WTC11 (cell line): ENCODE measurements around the gene ABCA13. TPM values are rescaled to one million over a fixed set of nuclear protein-coding genes. Genes with fewer than 3 reads are reported as not detected.

Source experiments
- ATAC-seq: fragments of 200-7000 bp; cut with Tn5 transposase; 2 replicates; pipeline ENCODE4 v1.10.0; 2021; ENCODE audit warnings: mild to moderate bottlenecking, moderate library complexity
- CTCF ChIA-PET: fragments of 300-600 bp; sonication (Branson Sonifier 250); formaldehyde crosslinking; loops from one replicate; lab custom pipeline; 2021; ENCODE audit warnings: antibody characterized with exemption; lab: Charles Lee
- POLR2A ChIA-PET: fragments of 350-600 bp; sonication (Branson Sonifier 250); formaldehyde crosslinking; loops from one replicate; lab custom pipeline; 2021; ENCODE audit warnings: antibody characterized with exemption; lab: Charles Lee
- DNase-seq: peaks from one replicate; pipeline ENCODE4 v3.0.0; 2021; ENCODE audit warnings: low spot score
- H3K27ac Mint-ChIP-seq: 2 replicates; pipeline ENCODE4 v1.8.0; 2021; ENCODE audit warnings: mixed read lengths
- H3K27me3 Mint-ChIP-seq: 2 replicates; pipeline ENCODE4 v1.8.0; 2021; ENCODE audit warnings: low read depth, mild to moderate bottlenecking, moderate library complexity, mixed read lengths
- H3K36me3 Mint-ChIP-seq: 2 replicates; pipeline ENCODE4 v1.8.0; 2021; ENCODE audit warnings: mixed read lengths
- H3K4me1 Mint-ChIP-seq: 2 replicates; pipeline ENCODE4 v1.8.0; 2022; ENCODE audit warnings: mixed read lengths
- H3K4me3 Mint-ChIP-seq: 2 replicates; pipeline ENCODE4 v1.8.0; 2021; ENCODE audit warnings: mild to moderate bottlenecking, moderate library complexity, mixed read lengths
- H3K9me3 Mint-ChIP-seq: 2 replicates; pipeline ENCODE4 v1.8.0; 2021; ENCODE audit warnings: mixed read lengths
- ATF1 ChIP-seq: sonication (generic); formaldehyde crosslinking; IDR thresholded peaks from 2 replicates; pipeline ENCODE4 v1.8.1; 2023; ENCODE audit warnings: mild to moderate bottlenecking, moderate library complexity, missing genetic modification reagents
- CBFB ChIP-seq: sonication (generic); formaldehyde crosslinking; IDR thresholded peaks from 2 replicates; pipeline ENCODE4 v1.8.1; 2022; ENCODE audit warnings: mild to moderate bottlenecking, low read depth, missing genetic modification reagents
- CDX4 ChIP-seq: fragments of 250-450 bp; sonication (Bioruptor Pico); IDR thresholded peaks from 2 replicates; pipeline ENCODE4 v1.9.0; 2021; ENCODE audit warnings: moderate library complexity, mild to moderate bottlenecking, inconsistent platforms, borderline replicate concordance
- EMX1 ChIP-seq: fragments of 250-450 bp; sonication (Bioruptor Pico); IDR thresholded peaks from 2 replicates; pipeline ENCODE4 v1.8.0; 2021; ENCODE audit warnings: mild to moderate bottlenecking
- ESRRA ChIP-seq: sonication (generic); formaldehyde crosslinking; IDR thresholded peaks from 2 replicates; pipeline ENCODE4 v1.8.1; 2022; ENCODE audit warnings: mild to moderate bottlenecking, missing genetic modification reagents, borderline replicate concordance
- FOXK1 ChIP-seq: sonication (generic); formaldehyde crosslinking; IDR thresholded peaks from 2 replicates; pipeline ENCODE4 v1.8.0; 2022; ENCODE audit warnings: mild to moderate bottlenecking, moderate library complexity, missing genetic modification reagents
- NFE2L1 ChIP-seq: sonication (generic); formaldehyde crosslinking; IDR thresholded peaks from 2 replicates; pipeline ENCODE4 v1.8.1; 2023; ENCODE audit warnings: missing genetic modification reagents
- NR1H2 ChIP-seq: sonication (generic); formaldehyde crosslinking; IDR thresholded peaks from 2 replicates; pipeline ENCODE4 v1.9.0; 2021; ENCODE audit warnings: mild to moderate bottlenecking, moderate library complexity, missing genetic modification reagents
- NR2C2 ChIP-seq: sonication (generic); formaldehyde crosslinking; IDR thresholded peaks from 2 replicates; pipeline ENCODE4 v1.8.0; 2022; ENCODE audit warnings: mild to moderate bottlenecking, missing genetic modification reagents
- SMAD3 ChIP-seq: sonication (generic); formaldehyde crosslinking; IDR thresholded peaks from 2 replicates; pipeline ENCODE4 v1.8.0; 2022; ENCODE audit warnings: missing genetic modification reagents, mild to moderate bottlenecking, borderline replicate concordance
- SP1 ChIP-seq: sonication (generic); formaldehyde crosslinking; conservative IDR thresholded peaks from 2 replicates; pipeline ENCODE4 v1.8.1; 2022; ENCODE audit warnings: missing genetic modification reagents
- TEAD1 ChIP-seq: sonication (generic); formaldehyde crosslinking; IDR thresholded peaks from 2 replicates; pipeline ENCODE4 v1.8.0; 2022; ENCODE audit warnings: mild to moderate bottlenecking, missing genetic modification reagents
- TP53 ChIP-seq: sonication (generic); formaldehyde crosslinking; IDR thresholded peaks from 2 replicates; pipeline ENCODE4 v1.8.1; 2023; ENCODE audit warnings: mild to moderate bottlenecking, missing genetic modification reagents
- ZBTB21 ChIP-seq: sonication (generic); formaldehyde crosslinking; IDR thresholded peaks from 2 replicates; pipeline ENCODE4 v1.8.1; 2023; ENCODE audit warnings: mild to moderate bottlenecking, missing genetic modification reagents, borderline replicate concordance
- ZNF425 ChIP-seq: fragments of 250-450 bp; sonication (Bioruptor Pico); conservative IDR thresholded peaks from 2 replicates; pipeline ENCODE4 v1.9.0; 2021; ENCODE audit warnings: mild to moderate bottlenecking
- ZNF671 ChIP-seq: fragments of 250-450 bp; sonication (Bioruptor Pico); IDR thresholded peaks from 2 replicates; pipeline ENCODE4 v1.8.0; 2021; ENCODE audit warnings: mild to moderate bottlenecking
- total RNA-seq: library from RNA; stranded (reverse); gene quantifications from 3 replicates; pipeline ENCODE4 v1.2.3, GENCODE V29; 2021
- TF ChIP-seq, protein P1 (sequence below): sonication (generic); formaldehyde crosslinking; conservative IDR thresholded peaks from 2 replicates; pipeline ENCODE4 v1.8.1; 2022; ENCODE audit warnings: mild to moderate bottlenecking, missing genetic modification reagents
- TF ChIP-seq, protein P2 (sequence below): fragments of 250-450 bp; sonication (Bioruptor Pico); IDR thresholded peaks from 2 replicates; pipeline ENCODE4 v1.8.0; 2021; ENCODE audit warnings: mild to moderate bottlenecking
- TF ChIP-seq, protein P3 (sequence below): sonication (generic); formaldehyde crosslinking; IDR thresholded peaks from 2 replicates; pipeline ENCODE4 v1.8.1; 2023; ENCODE audit warnings: mild to moderate bottlenecking, missing genetic modification reagents
- TF ChIP-seq, protein P4 (sequence below): sonication (generic); formaldehyde crosslinking; IDR thresholded peaks from 2 replicates; pipeline ENCODE4 v1.8.1; 2023; ENCODE audit warnings: mild to moderate bottlenecking, missing genetic modification reagents, moderate library complexity

Gene ABCA13
- total RNA-seq, 1 experiment from 2014 or later: 0.04 TPM

- TF ChIP-seq CBFB (CRISPR knock-in tag): no peak
- TF ChIP-seq, protein P1, sequence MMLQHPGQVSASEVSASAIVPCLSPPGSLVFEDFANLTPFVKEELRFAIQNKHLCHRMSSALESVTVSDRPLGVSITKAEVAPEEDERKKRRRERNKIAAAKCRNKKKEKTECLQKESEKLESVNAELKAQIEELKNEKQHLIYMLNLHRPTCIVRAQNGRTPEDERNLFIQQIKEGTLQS (CRISPR knock-in tag): no peak
- TF ChIP-seq NR2C2 (CRISPR knock-in tag): no peak
- TF ChIP-seq SP1 (CRISPR knock-in tag): no peak
- no peak for TF ChIP-seq NFE2L1 (CRISPR knock-in tag)
- TF ChIP-seq TEAD1: no peak
- TF ChIP-seq, protein P2, sequence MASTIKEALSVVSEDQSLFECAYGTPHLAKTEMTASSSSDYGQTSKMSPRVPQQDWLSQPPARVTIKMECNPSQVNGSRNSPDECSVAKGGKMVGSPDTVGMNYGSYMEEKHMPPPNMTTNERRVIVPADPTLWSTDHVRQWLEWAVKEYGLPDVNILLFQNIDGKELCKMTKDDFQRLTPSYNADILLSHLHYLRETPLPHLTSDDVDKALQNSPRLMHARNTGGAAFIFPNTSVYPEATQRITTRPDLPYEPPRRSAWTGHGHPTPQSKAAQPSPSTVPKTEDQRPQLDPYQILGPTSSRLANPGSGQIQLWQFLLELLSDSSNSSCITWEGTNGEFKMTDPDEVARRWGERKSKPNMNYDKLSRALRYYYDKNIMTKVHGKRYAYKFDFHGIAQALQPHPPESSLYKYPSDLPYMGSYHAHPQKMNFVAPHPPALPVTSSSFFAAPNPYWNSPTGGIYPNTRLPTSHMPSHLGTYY (CRISPR knock-in tag): no peak
- TF ChIP-seq ESRRA: no peak
- TF ChIP-seq, protein P3, sequence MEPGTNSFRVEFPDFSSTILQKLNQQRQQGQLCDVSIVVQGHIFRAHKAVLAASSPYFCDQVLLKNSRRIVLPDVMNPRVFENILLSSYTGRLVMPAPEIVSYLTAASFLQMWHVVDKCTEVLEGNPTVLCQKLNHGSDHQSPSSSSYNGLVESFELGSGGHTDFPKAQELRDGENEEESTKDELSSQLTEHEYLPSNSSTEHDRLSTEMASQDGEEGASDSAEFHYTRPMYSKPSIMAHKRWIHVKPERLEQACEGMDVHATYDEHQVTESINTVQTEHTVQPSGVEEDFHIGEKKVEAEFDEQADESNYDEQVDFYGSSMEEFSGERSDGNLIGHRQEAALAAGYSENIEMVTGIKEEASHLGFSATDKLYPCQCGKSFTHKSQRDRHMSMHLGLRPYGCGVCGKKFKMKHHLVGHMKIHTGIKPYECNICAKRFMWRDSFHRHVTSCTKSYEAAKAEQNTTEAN (CRISPR knock-in tag): no peak
- TF ChIP-seq ZNF671 (CRISPR knock-in tag): no peak
- TF ChIP-seq, protein P4, sequence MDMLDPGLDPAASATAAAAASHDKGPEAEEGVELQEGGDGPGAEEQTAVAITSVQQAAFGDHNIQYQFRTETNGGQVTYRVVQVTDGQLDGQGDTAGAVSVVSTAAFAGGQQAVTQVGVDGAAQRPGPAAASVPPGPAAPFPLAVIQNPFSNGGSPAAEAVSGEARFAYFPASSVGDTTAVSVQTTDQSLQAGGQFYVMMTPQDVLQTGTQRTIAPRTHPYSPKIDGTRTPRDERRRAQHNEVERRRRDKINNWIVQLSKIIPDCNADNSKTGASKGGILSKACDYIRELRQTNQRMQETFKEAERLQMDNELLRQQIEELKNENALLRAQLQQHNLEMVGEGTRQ: no peak
- no peak for TF ChIP-seq TP53 (CRISPR knock-in tag)
- TF ChIP-seq CDX4 (CRISPR knock-in tag): no peak
Observed at GRCh38 chr7:48518092-48518491, 346.8 kb downstream of the ABCA13 start.

GRCh38 chr7:48522692-48523091, 351.4 kb downstream of the ABCA13 start:
- TF ChIP-seq ESRRA (no peak), ATF1 (CRISPR knock-in tag) (no peak), NR1H2 (CRISPR knock-in tag) (no peak), EMX1 (CRISPR knock-in tag) (no peak), FOXK1 (CRISPR knock-in tag) (no peak), NFE2L1 (CRISPR knock-in tag) (no peak), SMAD3 (CRISPR knock-in tag) (no peak), ZBTB21 (CRISPR knock-in tag) (no peak), ZNF671 (CRISPR knock-in tag) (no peak), ZNF425 (CRISPR knock-in tag) (no peak)
- H3K4me3 Mint-ChIP-seq: no peak overlapping the region
- H3K4me1 Mint-ChIP-seq: no peaks in the 10 kb centered on the region
- CTCF ChIA-PET: no interaction called here
- ATAC-seq (no peak), DNase-seq (no peak)
- POLR2A ChIA-PET: no interaction called here
- H3K36me3 Mint-ChIP-seq: no peaks in the 10 kb centered on the region
- no peak overlapping the region for H3K27ac Mint-ChIP-seq
- no peaks in the 10 kb centered on the region for H3K27me3 Mint-ChIP-seq
- H3K9me3 Mint-ChIP-seq: 0 out of 2 replicates have a peak, but pooled peaks cover 3% of the 10 kb centered on the region

More at GRCh38 chr7:48518092-48518491, 346.8 kb downstream of the ABCA13 start:
- Mint-ChIP-seq H3K36me3 (no peaks in the 10 kb centered on the region), H3K4me1 (peaks cover 2% of the 10 kb centered on the region), H3K9me3 (0 out of 2 replicates have a peak, but pooled peaks cover 3% of the 10 kb centered on the region), H3K4me3 (no peak overlapping the region), H3K27me3 (no peaks in the 10 kb centered on the region), H3K27ac (no peak overlapping the region)
- POLR2A ChIA-PET: no interaction called here
- DNase-seq: no peak
- no peak for ATAC-seq
- CTCF ChIA-PET: no interaction called here
